H1 (cell line): ENCODE data around the gene GABPA. TPM values are rescaled to one million over a fixed set of nuclear protein-coding genes. Genes with fewer than 3 reads are reported as not detected.

ENCODE experiments used
- CTCF ChIA-PET: fragments of 300-600 bp; sonication (Branson Sonifier 250); formaldehyde crosslinking; loops from one replicate; lab custom pipeline; 2021; ENCODE audit not compliant: partially characterized antibody; lab: Charles Lee
- POLR2A ChIA-PET: fragments of 300-600 bp; sonication (Branson Sonifier 250); formaldehyde crosslinking; loops from one replicate; lab custom pipeline; 2021; ENCODE audit warnings: inconsistent platforms; ENCODE audit not compliant: partially characterized antibody; lab: Charles Lee
- DNase-seq, 2 experiments: peaks; one replicate each; pipeline versions ENCODE4 v3.0.0 to v3.0.0-alpha.2; 2010 to 2022; ENCODE audit warnings: low spot score in 2 of 2, low read depth in 1 of 2, mixed read lengths in 1 of 2
- FAIRE-seq: peaks from 2 replicates; lab custom pipeline; 2011; peaks lifted over from hg19 to GRCh38; lab: Jason Lieb, UNC
- H2AFZ ChIP-seq: 2 replicates; pipeline ENCODE4 v1.8.1; 2012; ENCODE audit warnings: low read length, inconsistent platforms
- H2AK5ac ChIP-seq: 2 replicates; pipeline ENCODE4 v1.6.1; 2013; ENCODE audit warnings: low read depth, low read length
- H2BK120ac ChIP-seq: replicated peaks from 2 replicates; pipeline ENCODE3; 2013; ENCODE audit warnings: low read depth, low read length, inconsistent platforms
- H2BK12ac ChIP-seq: 2 replicates; pipeline ENCODE4 v1.6.1; 2013; ENCODE audit warnings: low read depth, low read length
- H2BK15ac ChIP-seq: 2 replicates; pipeline ENCODE4 v1.6.1; 2013; ENCODE audit warnings: low read length
- H2BK20ac ChIP-seq: 2 replicates; pipeline ENCODE4 v1.6.1; 2013; ENCODE audit warnings: low read length
- H2BK5ac ChIP-seq: 2 replicates; pipeline ENCODE4 v1.6.1; 2013; ENCODE audit warnings: low read depth, low read length
- H3K14ac ChIP-seq: 2 replicates; pipeline ENCODE4 v1.6.1; 2013; ENCODE audit warnings: inconsistent platforms; ENCODE audit not compliant: insufficient read length
- H3K18ac ChIP-seq: 2 replicates; pipeline ENCODE4 v1.6.1; 2013; ENCODE audit warnings: low read length; ENCODE audit errors: extremely low read depth
- H3K23ac ChIP-seq: 2 replicates; pipeline ENCODE4 v1.6.1; 2013; ENCODE audit warnings: inconsistent platforms; ENCODE audit not compliant: insufficient read length
- H3K23me2 ChIP-seq: 2 replicates; pipeline ENCODE4 v1.6.1; 2013; ENCODE audit warnings: low read depth, low read length
- H3K27ac ChIP-seq: 2 replicates; pipeline ENCODE4 v1.6.1; 2011; ENCODE audit warnings: low read depth, low read length, inconsistent platforms
- H3K27me3 ChIP-seq, 4 experiments: replicated peaks in 1 of 4; 1 replicate in 1 of 4; 2 replicates in 3 of 4; pipeline versions ENCODE4 v1.6.1 to v1.8.1; 2011 to 2013; ENCODE audit warnings: low read length in 3 of 4, mild to moderate bottlenecking in 3 of 4, inconsistent platforms in 2 of 4, mixed read lengths in 2 of 4, moderate library complexity in 1 of 4; ENCODE audit not compliant: control insufficient read depth in 3 of 4, insufficient read depth in 3 of 4; ENCODE audit errors: extremely low read depth in 1 of 4
- H3K36me3 ChIP-seq, 4 experiments: 2 replicates each; pipeline versions ENCODE4 v1.6.1 to v1.8.1; 2011 to 2013; ENCODE audit warnings: mild to moderate bottlenecking in 4 of 4, low read length in 3 of 4, moderate library complexity in 2 of 4, control low read depth in 1 of 4, inconsistent platforms in 1 of 4; ENCODE audit not compliant: insufficient read depth in 4 of 4, control insufficient read depth in 2 of 4
- H3K4ac ChIP-seq: replicated peaks from 2 replicates; pipeline ENCODE3; 2013; ENCODE audit warnings: low read length, low read depth, mixed read lengths, inconsistent platforms; ENCODE audit not compliant: insufficient read length
- H3K4me1 ChIP-seq, 4 experiments: replicated peaks in 1 of 4; 1 replicate in 1 of 4; 2 replicates in 3 of 4; pipeline versions ENCODE4 v1.6.1 to v1.8.1; 2011 to 2013; ENCODE audit warnings: low read length in 3 of 4, inconsistent platforms in 2 of 4, mixed read lengths in 1 of 4; ENCODE audit not compliant: insufficient read depth in 4 of 4, control insufficient read depth in 3 of 4
- H3K4me2 ChIP-seq, 2 experiments: 2 replicates each; pipeline versions ENCODE4 v1.6.1 to v1.8.1; 2011 to 2013; ENCODE audit warnings: low read depth in 2 of 2, low read length in 2 of 2, control low read depth in 1 of 2, inconsistent platforms in 1 of 2, mild to moderate bottlenecking in 1 of 2; ENCODE audit not compliant: insufficient read depth in 1 of 2
- H3K4me3 ChIP-seq, 4 experiments: fragments of 200-600, 300-600 bp in 1 of 4; sonication (generic), shearing (Covaris generic), sonication (Bioruptor Twin) in 1 of 4; 2 replicates each; pipeline versions ENCODE4 v1.5.1 to v1.8.1; 2011 to 2016; ENCODE audit warnings: low read length in 4 of 4, low read depth in 3 of 4, control low read depth in 2 of 4, inconsistent platforms in 2 of 4, mild to moderate bottlenecking in 2 of 4, mixed read lengths in 1 of 4, moderate library complexity in 1 of 4; ENCODE audit not compliant: insufficient read depth in 2 of 4; ENCODE audit errors: extremely low read depth in 1 of 4
- H3K56ac ChIP-seq: replicated peaks from 2 replicates; pipeline ENCODE3; 2013; ENCODE audit warnings: low read depth, mild to moderate bottlenecking, mixed read lengths, low read length, inconsistent platforms; ENCODE audit not compliant: insufficient read length
- H3K79me1 ChIP-seq: 2 replicates; pipeline ENCODE4 v1.6.1; 2013; ENCODE audit warnings: low read depth, low read length, control low read depth
- H3K79me2 ChIP-seq, 2 experiments: 2 replicates each; pipeline versions ENCODE4 v1.6.1 to v1.8.1; 2012 to 2013; ENCODE audit warnings: low read length in 2 of 2, mild to moderate bottlenecking in 2 of 2, inconsistent platforms in 1 of 2; ENCODE audit not compliant: insufficient read depth in 2 of 2, control insufficient read depth in 1 of 2
- H3K9ac ChIP-seq, 4 experiments: replicated peaks in 1 of 4; 1 replicate in 1 of 4; 2 replicates in 3 of 4; pipeline versions ENCODE4 v1.6.1 to v1.8.1; 2011 to 2013; ENCODE audit warnings: low read depth in 3 of 4, low read length in 3 of 4, control low read depth in 2 of 4, mild to moderate bottlenecking in 2 of 4, moderate library complexity in 2 of 4, inconsistent platforms in 1 of 4; ENCODE audit errors: extremely low read depth in 1 of 4
- H3K9me3 ChIP-seq, 2 experiments: 2 replicates each; pipeline versions ENCODE4 v1.6.1 to v1.8.1; 2012 to 2013; ENCODE audit warnings: mild to moderate bottlenecking in 2 of 2, moderate library complexity in 2 of 2, control low read depth in 1 of 2, inconsistent platforms in 1 of 2, low read depth in 1 of 2, low read length in 1 of 2, mixed read lengths in 1 of 2; ENCODE audit not compliant: insufficient read depth in 2 of 2
- H4K20me1 ChIP-seq, 2 experiments: replicated peaks in 1 of 2; 2 replicates each; pipeline versions ENCODE3 to v1.8.1; 2011 to 2013; ENCODE audit warnings: inconsistent platforms in 2 of 2, low read length in 2 of 2, mild to moderate bottlenecking in 1 of 2; ENCODE audit not compliant: insufficient read depth in 2 of 2, control insufficient read depth in 1 of 2
- H4K5ac ChIP-seq: 2 replicates; pipeline ENCODE4 v1.6.1; 2013; ENCODE audit warnings: low read length, low read depth, mixed read lengths, inconsistent platforms; ENCODE audit not compliant: insufficient read length
- H4K8ac ChIP-seq: 2 replicates; pipeline ENCODE4 v1.8.0; 2013; ENCODE audit warnings: mild to moderate bottlenecking, moderate library complexity, low read length, inconsistent platforms; ENCODE audit not compliant: insufficient read depth; ENCODE audit errors: extremely low read depth
- H4K91ac ChIP-seq: replicated peaks from 2 replicates; pipeline ENCODE3; 2013; ENCODE audit warnings: low read length, mixed read lengths, inconsistent platforms; ENCODE audit not compliant: insufficient read length
- BCL11A ChIP-seq, 2 experiments: IDR thresholded peaks; one replicate each; pipeline ENCODE4 v1.6.1; 2011; ENCODE audit warnings: low read depth in 2 of 2, low read length in 2 of 2, mild to moderate bottlenecking in 2 of 2
- CTBP2 ChIP-seq: IDR thresholded peaks from 2 replicates; pipeline ENCODE4 v1.7.0; 2011; ENCODE audit warnings: borderline replicate concordance, mild to moderate bottlenecking, moderate library complexity, mixed read lengths, low read length; ENCODE audit not compliant: insufficient read depth, insufficient read length
- JUN ChIP-seq: IDR thresholded peaks from 2 replicates; pipeline ENCODE4 v1.6.1; 2011; ENCODE audit warnings: low read depth, mild to moderate bottlenecking, improper control_type of control experiment, low read length
- KDM1A ChIP-seq: fragments of 200-600, 300-600 bp; sonication (generic); IDR thresholded peaks from 2 replicates; pipeline ENCODE4 v1.7.1; 2016; ENCODE audit warnings: mild to moderate bottlenecking, low read length, borderline replicate concordance
- SP4 ChIP-seq: IDR thresholded peaks from 2 replicates; pipeline ENCODE4 v1.6.1; 2012; ENCODE audit warnings: low read length, inconsistent platforms
- TAF1 ChIP-seq: IDR thresholded peaks from 2 replicates; pipeline ENCODE4 v1.6.1; 2011; ENCODE audit warnings: mild to moderate bottlenecking, low read depth, low read length
- WGBS, 2 experiments: shearing (Covaris generic) in 1 of 2; methylation state at CpG; one replicate each; pipeline versions ENCODE4 v1.1.6 to v1.1.7; 2013 to 2015; ENCODE audit warnings: low lambda C conversion rate in 2 of 2, mixed read lengths in 2 of 2, inconsistent platforms in 1 of 2, low coverage in 1 of 2, missing lambda C conversion rate in 1 of 2; ENCODE audit not compliant: insufficient replicate concordance in 2 of 2, insufficient coverage in 1 of 2, insufficient read length in 1 of 2; ENCODE audit errors: extremely low coverage in 1 of 2, missing lambda C conversion rate in 1 of 2; 5-methylcytosine and 5-hydroxymethylcytosine counted together
- polyA plus RNA-seq, 7 experiments: library from polyadenylated mRNA; depleted of rRNA in 3 of 7; stranded (reverse) in 5 of 7; unstranded in 2 of 7; fragments of >200 nt in 5 of 7; fragments of 200-250 nt in 2 of 7; gene quantifications; 1 replicate in 5 of 7; 2 replicates in 1 of 7; 4 replicates in 1 of 7; pipeline versions ENCODE4 v1.2.1 to v1.2.3, GENCODE V29; 2011 to 2013; ENCODE audit warnings: missing spikeins in 2 of 7, mixed read lengths in 2 of 7
- total RNA-seq: library from RNA; stranded (reverse); fragmentation: NEBNext Ultra II Directional; extraction: Animal tissue kit (Norgen Biotek cat#: 25700); gene quantifications from 2 replicates; pipeline ENCODE4 v1.2.1, GENCODE V29; 2021

Gene GABPA
- total and polyA plus RNA-seq, 2 of the 8 experiments (the other 6 are each of a cell fraction or from before 2014, with no cell fraction given) = 5.2 to 22.2 TPM

DNA sequence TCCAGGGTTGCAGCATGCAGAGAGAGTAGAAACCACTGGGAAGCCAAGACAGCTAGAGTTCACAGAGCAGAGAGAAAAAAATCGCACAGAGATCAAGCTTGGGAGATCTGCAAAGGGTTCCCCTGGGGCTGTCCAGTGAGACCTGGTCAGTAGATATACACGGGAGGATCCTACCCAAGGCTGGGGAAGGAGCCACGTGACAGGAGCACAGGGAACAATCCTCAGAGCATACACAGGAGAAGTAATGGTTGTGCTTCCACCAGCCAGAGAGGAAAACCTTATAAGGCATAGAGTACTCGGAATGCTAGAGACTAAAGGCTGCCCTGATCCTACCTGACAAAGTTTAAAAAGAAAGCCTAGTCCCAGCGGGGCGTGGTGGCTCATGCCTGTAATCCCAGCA lies 53.9 kb downstream of the GABPA start:
- no peak overlapping the region for H3K56ac ChIP-seq

More for the DNA sequence above, 53.9 kb downstream of the GABPA start:
- no peak overlapping the region for H2BK120ac ChIP-seq
- no peak overlapping the region for H2AK5ac ChIP-seq
- H4K8ac ChIP-seq = peak overlapping the region; percentile 25; the same call in 1 of the 2 replicates
- peaks cover 0 to 3% (median 0%) of the 10 kb centered on the region in 4 experiments; a peak in 2 of 7 replicates for H3K4me1 ChIP-seq
- no peak overlapping the region for H3K27ac ChIP-seq
- H3K36me3 ChIP-seq = no peaks in the 10 kb centered on the region
- no peak overlapping the region for H2BK15ac ChIP-seq
- H3K9me3 ChIP-seq = no peaks in the 10 kb centered on the region
- H3K4ac ChIP-seq = no peak overlapping the region
- H3K9ac ChIP-seq = no peak overlapping the region
- peak overlapping the region; percentile 73; the same call in 1 of the 2 replicates for H2AFZ ChIP-seq
- no peaks in the 10 kb centered on the region for H3K79me2 ChIP-seq
- H3K18ac ChIP-seq = no peak overlapping the region
- no peak overlapping the region for H4K91ac ChIP-seq
- H2BK5ac ChIP-seq = no peak overlapping the region
- CTCF ChIA-PET = interaction anchor here (2.3 to 2.6 kb wide), 2 partner anchors 8 to 13 kb away, joined by 7 to 12 read pairs; no protein-coding TSS in a partner anchor
- H3K27me3 ChIP-seq = no peaks in the 10 kb centered on the region
- H2BK20ac ChIP-seq = no peak overlapping the region
- H2BK12ac ChIP-seq = no peak overlapping the region
- TF ChIP-seq TAF1 (no peak), CTBP2 (no peak), SP4 (no peak), BCL11A (IDR thresholded peaks at IDR 0.05; ENCODE audit: low read depth in 2 of 2, low read length in 2 of 2) (no peak), JUN (no peak), KDM1A (no peak)
- no peak for FAIRE-seq
- H4K5ac ChIP-seq = no peak overlapping the region
- POLR2A ChIA-PET = interaction anchor here (1.3 kb wide), 1 partner anchor 10 kb away, joined by 3 read pairs; no protein-coding TSS in a partner anchor
- no peak overlapping the region for H3K4me2 ChIP-seq
- no peak overlapping the region for H3K23ac ChIP-seq
- WGBS, 2 experiments = 83% methylated on average over 6 of the region's 6 CpGs; no CpG with 5 or more reads in 1 of the 2 experiments
- no peak overlapping the region for H3K14ac ChIP-seq
- no peaks in the 10 kb centered on the region for H4K20me1 ChIP-seq
- no peaks in the 10 kb centered on the region for H3K23me2 ChIP-seq
- no peak overlapping the region for H3K4me3 ChIP-seq
- no peaks in the 10 kb centered on the region for H3K79me1 ChIP-seq
- DNase-seq = no peak
